Calu3 (cell line): Measurements from ENCODE around the gene RFX6. TPM values are rescaled to one million over a fixed set of nuclear protein-coding genes. Genes with fewer than 3 reads are reported as not detected.

Experiments
- BruUV-seq: library from RNA; stranded (reverse); fragments of 400-500 nt; replicated peaks from 2 replicates; lab custom pipeline; 2021; lab: Mats Ljungman, UMichigan
- CTCF ChIA-PET: fragments of 300-600 bp; sonication (Branson Sonifier 250); formaldehyde crosslinking; loops from one replicate; lab custom pipeline; 2022; ENCODE audit warnings: antibody characterized with exemption; lab: Charles Lee
- DNase-seq: peaks from one replicate; pipeline ENCODE4 v3.0.0; 2022
- H3K27ac Mint-ChIP-seq: one replicate; pipeline ENCODE4 v1.8.0; 2022; ENCODE audit warnings: mixed read lengths; ENCODE audit not compliant: unreplicated experiment
- H3K27me3 Mint-ChIP-seq: one replicate; pipeline ENCODE4 v1.8.0; 2022; ENCODE audit warnings: mixed read lengths; ENCODE audit not compliant: unreplicated experiment
- H3K36me3 Mint-ChIP-seq: one replicate; pipeline ENCODE4 v1.8.0; 2022; ENCODE audit warnings: mild to moderate bottlenecking, moderate library complexity, mixed read lengths; ENCODE audit not compliant: insufficient read depth, unreplicated experiment
- H3K4me1 Mint-ChIP-seq: one replicate; pipeline ENCODE4 v1.8.0; 2022; ENCODE audit warnings: mild to moderate bottlenecking, low read depth, mixed read lengths; ENCODE audit not compliant: unreplicated experiment
- H3K4me3 Mint-ChIP-seq: one replicate; pipeline ENCODE4 v1.8.0; 2022; ENCODE audit warnings: mild to moderate bottlenecking, low read depth, moderate library complexity, mixed read lengths; ENCODE audit not compliant: unreplicated experiment
- H3K9me3 Mint-ChIP-seq: one replicate; pipeline ENCODE4 v1.8.0; 2022; ENCODE audit warnings: low read depth, mixed read lengths; ENCODE audit not compliant: unreplicated experiment
- CTCF ChIP-seq: fragments of 200-600 bp; IDR thresholded peaks from one replicate; pipeline ENCODE4 v1.8.0; 2022; ENCODE audit warnings: antibody characterized with exemption; ENCODE audit not compliant: unreplicated experiment
- intact Hi-C: fragments of 100-400 bp; cut with micrococcal nuclease; formaldehyde crosslinking; loops from one replicate; pipeline ENCODE4 v1.10.0; 2022; ENCODE audit not compliant: unreplicated experiment
- total RNA-seq: library from RNA; stranded (reverse); gene quantifications from 2 replicates; pipeline ENCODE4 v1.2.3, GENCODE V29; 2022

Gene RFX6
- total RNA-seq, 1 experiment from 2014 or later = not detected

- no peaks in the 10 kb centered on the region for H3K36me3 Mint-ChIP-seq
- no peaks in the 10 kb centered on the region for H3K4me1 Mint-ChIP-seq
- no peak overlapping the region for H3K4me3 Mint-ChIP-seq
- DNase-seq = no peak
- BruUV-seq = no TSS peak
- TF ChIP-seq CTCF = no peak
- intact Hi-C loops = no loop called here
- no peaks in the 10 kb centered on the region for H3K27me3 Mint-ChIP-seq
- H3K9me3 Mint-ChIP-seq = no peaks in the 10 kb centered on the region
- CTCF ChIA-PET = no interaction called here
- no peak overlapping the region for H3K27ac Mint-ChIP-seq
These were observed 54.4 kb downstream of the RFX6 start for GRCh38 chr6:116931456-116931855.

DNA sequence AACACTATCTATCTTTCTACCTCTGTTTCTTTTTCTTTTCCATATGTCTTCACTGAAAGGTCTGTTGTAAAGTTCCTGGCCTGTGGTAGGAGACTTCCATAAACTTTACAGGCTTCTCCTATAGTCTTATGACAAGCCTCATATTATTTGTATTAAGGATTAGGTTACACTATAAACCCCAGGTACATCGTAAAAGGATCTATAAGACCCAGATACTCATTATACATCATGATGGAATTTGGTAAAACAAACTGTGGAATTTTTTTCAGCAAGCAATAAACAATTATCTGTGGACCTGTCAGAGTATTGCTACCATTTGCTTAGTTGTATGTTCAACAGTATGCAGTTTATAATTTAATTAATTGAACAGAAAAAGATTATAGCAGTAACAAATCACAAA lies 55.5 kb downstream of the RFX6 start:
- no peak for TF ChIP-seq CTCF
- Mint-ChIP-seq H3K4me3 (no peak overlapping the region), H3K27me3 (no peaks in the 10 kb centered on the region), H3K27ac (no peak overlapping the region), H3K36me3 (no peaks in the 10 kb centered on the region), H3K9me3 (no peaks in the 10 kb centered on the region), H3K4me1 (no peaks in the 10 kb centered on the region)
- CTCF ChIA-PET = no interaction called here
- BruUV-seq = no TSS peak
- no peak for DNase-seq
- intact Hi-C loops = no loop called here

DNA sequence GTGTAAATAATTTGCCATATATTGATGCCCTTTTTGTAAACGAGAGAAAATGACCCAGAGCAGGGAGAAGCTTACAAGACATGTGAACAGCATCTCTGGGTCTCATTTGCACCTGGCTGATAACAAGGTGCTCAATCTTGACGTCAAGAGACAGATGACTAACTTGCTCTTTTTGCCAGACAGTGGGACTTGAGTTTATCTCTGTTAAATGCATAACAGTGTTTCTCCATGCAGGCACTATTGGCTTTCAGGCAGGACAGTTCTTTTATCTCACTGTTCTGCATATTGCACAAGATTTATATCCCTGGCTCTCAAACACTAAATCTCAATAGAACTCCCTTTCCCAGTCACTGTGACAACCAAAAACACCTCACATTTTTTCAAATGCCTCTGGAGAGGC lies 56.4 kb downstream of the RFX6 start:
- TF ChIP-seq CTCF = no peak
- H3K9me3 Mint-ChIP-seq = no peaks in the 10 kb centered on the region
- no peak overlapping the region for H3K4me3 Mint-ChIP-seq
- CTCF ChIA-PET = no interaction called here
- no peak for DNase-seq
- no peaks in the 10 kb centered on the region for H3K27me3 Mint-ChIP-seq
- BruUV-seq = no TSS peak
- H3K27ac Mint-ChIP-seq = no peak overlapping the region
- H3K36me3 Mint-ChIP-seq = no peaks in the 10 kb centered on the region
- intact Hi-C loops = no loop called here
- H3K4me1 Mint-ChIP-seq = no peaks in the 10 kb centered on the region

DNA sequence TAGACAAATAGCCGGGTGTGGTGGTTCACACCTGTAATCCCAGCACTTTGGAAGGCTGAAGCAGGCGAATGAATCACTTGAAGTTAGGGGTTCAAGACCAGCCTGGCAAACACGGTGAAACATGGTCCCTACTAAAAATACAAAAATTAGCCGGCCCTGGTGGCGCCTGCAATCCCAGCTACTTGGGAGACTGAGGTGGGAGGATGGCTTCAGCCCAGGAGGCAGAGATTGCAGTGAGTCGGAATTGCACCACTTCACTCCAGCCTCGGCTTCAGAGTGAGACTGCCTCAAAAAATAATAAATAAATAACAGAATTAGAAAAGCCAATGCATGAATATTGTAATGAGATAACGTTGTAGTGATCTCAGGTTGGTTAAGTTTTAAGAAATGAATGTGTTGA lies 61.3 kb downstream of the RFX6 start:
- no peak for TF ChIP-seq CTCF
- Mint-ChIP-seq H3K4me3 (no peak overlapping the region), H3K4me1 (no peaks in the 10 kb centered on the region), H3K27me3 (no peaks in the 10 kb centered on the region), H3K9me3 (no peaks in the 10 kb centered on the region), H3K36me3 (no peaks in the 10 kb centered on the region), H3K27ac (no peak overlapping the region)
- BruUV-seq = no TSS peak
- DNase-seq = no peak
- CTCF ChIA-PET = no interaction called here
- intact Hi-C loops = no loop called here
